ENCODE results near the gene ASIC3.

Gene ASIC3

DNA sequence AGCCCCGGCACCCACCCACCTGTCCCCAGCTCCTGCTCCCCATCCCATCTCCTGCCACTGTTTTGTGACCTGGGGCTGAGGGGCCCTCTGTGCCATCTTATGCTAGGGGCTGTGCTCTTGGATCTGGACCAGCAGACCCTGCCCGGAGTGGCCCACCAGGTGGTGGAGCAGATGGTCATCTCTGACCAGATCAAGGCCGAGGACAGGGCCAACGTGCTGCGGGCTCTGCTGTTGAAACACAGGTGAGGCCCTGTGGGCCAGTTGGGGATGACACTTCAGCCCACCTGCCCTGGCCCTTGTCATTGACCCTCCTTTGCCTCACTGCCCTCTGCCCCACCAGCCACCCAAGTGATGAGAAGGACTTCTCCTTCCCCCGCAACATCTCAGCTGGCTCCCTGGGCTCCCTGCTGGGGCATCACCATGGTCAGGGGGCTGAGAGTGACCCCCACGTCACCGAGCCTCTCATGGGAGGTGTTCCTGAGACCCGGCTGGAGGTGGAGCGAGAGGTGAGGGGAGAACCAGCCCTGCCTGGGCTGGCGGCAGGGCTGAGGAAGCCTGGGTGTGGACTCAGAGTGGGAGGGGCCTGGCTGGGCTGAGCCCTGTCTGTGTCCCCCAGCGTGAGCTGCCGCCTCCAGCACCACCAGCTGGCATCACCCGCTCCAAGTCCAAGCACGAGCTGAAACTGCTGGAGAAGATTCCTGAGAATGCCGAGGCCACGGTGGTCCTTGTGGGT lies 21.7 kb downstream of the ASIC3 start:
- DNase-seq, result no peak

DNA sequence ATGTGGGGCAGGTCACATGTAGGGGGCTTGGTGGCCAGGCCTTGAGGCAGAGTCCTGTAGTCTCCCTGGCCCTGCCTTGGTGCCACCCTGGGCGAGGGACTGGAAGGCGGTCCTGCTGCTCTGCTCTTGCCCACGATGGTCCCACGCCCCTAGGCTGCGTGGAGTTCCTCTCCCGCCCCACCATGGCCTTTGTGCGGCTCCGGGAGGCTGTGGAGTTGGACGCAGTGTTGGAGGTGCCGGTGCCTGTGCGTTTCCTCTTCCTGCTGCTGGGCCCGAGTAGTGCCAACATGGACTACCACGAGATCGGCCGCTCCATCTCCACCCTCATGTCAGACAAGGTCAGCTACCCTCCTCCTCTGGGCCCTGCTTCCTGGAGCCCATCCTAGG lies 22.2 kb downstream of the ASIC3 start:
- no peak for DNase-seq

DNA sequence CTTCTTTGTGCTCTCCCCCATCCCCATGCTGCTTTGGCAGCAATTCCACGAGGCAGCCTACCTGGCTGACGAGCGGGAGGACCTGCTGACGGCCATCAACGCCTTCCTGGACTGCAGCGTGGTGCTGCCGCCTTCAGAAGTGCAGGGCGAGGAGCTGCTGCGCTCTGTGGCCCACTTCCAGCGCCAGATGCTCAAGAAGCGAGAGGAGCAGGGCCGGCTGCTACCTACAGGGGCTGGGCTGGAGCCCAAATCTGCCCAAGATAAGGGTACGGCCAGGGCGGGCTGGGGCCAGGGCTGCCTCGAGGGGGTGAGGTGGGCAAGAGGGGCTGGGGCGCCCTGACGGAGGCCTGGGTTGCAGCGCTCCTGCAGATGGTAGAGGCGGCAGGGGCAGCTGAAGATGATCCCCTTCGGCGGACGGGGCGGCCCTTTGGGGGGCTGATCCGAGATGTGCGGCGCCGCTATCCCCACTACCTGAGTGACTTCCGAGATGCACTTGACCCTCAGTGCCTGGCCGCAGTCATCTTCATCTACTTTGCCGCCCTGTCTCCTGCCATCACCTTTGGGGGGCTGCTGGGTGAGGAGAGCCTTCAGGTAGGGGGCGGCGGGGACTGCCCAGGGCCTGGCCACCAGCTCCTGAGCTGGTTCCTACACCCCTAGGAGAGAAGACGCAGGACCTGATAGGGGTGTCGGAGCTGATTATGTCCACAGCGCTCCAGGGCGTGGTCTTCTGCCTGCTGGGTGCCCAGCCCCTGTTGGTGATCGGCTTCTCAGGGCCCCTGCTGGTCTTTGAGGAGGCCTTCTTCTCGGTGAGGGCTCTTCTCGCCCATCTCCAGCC lies 22.9 kb downstream of the ASIC3 start:
- DNase-seq, result no peak

DNA sequence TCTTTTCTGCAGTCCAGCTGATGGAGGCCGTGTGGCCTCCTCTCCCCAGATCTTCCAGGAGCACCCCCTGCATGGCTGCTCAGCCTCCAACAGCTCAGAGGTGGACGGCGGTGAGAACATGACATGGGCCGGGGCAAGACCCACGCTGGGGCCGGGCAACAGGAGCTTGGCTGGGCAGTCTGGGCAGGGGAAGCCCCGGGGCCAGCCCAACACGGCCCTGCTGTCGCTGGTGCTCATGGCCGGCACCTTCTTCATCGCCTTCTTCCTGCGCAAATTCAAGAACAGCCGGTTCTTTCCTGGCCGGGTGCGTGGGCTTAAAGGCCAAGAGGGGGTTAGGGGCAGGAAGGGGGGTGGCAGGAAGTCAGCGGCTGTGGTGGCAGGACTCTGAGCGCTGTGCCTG lies 25.7 kb downstream of the ASIC3 start:
- no peak for DNase-seq

DNA sequence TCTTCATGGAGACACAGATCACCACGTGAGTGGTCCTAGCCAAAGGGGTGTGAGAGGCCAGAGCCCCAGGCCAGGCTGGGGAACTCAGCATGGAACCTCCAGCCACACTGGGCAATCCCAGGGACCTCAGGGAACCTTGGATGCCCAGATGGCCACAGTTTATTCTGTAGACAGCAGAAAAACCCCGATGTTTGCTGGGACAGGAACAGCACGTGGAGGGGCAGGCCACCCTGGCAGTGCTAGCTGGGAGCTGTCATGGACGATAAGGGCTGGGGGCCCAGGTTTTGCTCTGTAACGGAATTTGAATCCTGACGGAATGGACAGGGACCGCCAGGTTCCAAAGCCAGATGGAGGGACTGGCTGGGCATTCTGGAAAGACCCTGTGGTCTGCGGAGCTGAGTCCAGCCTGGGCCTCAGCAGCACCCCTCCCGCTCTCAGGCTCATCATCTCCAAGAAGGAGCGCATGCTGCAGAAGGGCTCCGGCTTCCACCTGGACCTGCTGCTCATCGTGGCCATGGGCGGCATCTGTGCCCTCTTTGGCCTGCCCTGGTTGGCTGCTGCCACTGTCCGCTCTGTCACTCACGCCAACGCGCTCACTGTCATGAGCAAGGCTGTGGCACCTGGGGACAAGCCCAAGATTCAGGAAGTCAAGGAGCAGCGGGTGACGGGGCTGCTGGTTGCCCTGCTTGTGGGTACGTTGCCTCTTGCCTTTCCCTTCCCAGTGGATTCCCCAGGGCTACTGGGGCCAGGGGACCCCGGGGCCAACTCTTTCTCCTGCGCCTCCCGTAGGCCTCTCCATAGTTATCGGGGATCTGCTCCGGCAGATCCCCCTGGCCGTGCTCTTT lies 26.7 kb downstream of the ASIC3 start:
- no peak for DNase-seq

DNA sequence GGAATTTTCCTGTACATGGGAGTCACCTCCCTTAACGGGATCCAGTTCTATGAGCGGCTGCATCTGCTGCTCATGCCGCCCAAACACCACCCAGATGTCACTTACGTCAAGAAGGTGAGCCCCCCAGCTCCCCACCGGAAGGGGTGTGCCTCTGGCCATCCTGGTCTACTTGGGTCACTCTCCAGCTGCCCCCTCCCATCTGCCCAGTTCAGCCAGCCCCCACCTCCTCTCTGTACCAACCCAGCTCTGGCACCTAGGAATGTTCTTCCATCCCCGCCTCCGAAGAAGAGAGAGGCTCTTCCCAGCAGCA lies 27.3 kb downstream of the ASIC3 start:
- no peak for DNase-seq

DNA sequence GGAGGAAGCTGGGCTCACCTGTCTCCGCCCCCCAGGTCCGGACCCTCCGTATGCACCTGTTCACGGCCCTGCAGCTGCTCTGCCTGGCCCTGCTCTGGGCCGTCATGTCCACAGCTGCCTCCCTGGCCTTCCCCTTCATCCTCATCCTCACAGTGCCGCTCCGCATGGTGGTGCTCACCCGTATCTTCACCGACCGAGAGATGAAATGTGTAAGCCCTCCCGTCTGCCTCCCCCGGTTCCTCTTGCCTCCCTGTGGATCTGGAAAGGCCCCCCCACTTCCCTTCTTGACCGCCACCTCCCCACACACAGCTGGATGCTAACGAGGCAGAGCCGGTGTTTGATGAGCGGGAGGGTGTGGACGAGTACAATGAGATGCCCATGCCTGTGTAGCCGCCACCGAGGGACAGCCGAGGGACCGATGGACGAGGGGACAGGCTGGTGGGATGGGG lies 27.7 kb downstream of the ASIC3 start:
- DNase-seq, result no peak

DNA sequence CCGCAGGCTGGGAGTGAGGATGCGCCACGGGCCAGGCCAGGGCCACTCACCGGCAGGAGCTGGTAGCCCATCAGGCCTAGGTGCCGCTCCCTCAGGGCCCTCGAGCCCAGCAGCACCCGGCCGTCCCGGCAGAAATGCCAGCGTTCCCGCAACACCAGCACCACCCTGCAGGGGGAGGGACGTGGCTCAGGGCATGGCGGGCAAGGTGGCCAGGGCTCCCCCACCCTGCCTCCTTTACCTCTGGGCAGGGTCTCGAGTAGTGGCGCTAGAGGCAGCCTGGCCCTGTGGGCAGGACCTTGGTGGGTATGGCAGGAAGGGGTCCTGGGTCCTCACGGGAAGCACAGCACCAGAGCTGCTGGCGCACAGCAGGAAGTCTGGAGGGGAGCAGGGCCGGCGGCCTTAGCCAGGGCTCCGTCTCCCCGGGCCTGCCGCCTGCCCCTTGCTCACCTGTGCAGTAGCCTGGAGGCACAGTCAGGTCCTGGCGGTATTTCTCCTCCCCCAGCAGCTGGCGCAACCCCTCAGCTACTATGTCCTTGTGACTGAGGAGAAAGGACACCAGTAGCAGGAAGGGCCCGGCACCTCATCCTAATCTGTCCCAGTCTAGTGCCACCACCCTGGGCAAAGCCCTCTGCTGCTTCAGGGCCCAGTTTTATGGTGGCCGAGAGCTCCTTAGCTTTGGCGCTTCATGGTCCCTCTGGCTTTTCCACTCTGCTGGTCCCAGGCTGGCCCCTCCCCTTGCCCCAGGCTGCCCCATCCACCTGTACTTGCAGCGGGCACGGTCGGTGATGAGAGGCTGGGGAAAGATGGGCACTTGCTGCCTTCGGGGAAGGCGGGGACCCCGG lies 28.8 kb downstream of the ASIC3 start:
- DNase-seq, result no peak

DNA sequence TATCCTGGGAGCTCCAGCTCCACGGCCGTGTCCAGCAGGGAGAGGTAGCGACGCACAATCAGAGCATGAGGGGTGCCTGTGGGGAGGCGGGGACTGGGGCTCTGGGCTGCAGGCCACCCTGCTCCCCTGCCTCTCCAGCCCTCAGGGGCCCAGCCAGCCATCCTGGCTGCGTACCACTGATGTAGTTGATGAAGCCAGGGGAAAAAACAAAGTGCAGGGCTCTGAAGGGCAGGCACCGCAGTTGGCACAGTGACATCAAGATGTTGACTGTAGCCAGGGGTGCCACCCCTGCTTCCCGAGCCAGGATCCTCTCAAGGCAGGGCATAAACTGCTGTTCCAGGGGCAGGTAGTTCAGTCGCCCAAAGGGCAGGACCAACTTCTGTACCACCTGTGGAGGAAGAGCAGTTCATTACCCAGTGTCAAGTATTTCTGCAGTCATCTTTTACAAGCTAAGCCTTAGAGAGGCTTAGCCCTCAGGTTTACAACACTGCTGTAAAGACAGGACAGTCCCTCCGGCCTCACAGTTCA lies 29.4 kb downstream of the ASIC3 start:
- DNase-seq, result no peak

DNA sequence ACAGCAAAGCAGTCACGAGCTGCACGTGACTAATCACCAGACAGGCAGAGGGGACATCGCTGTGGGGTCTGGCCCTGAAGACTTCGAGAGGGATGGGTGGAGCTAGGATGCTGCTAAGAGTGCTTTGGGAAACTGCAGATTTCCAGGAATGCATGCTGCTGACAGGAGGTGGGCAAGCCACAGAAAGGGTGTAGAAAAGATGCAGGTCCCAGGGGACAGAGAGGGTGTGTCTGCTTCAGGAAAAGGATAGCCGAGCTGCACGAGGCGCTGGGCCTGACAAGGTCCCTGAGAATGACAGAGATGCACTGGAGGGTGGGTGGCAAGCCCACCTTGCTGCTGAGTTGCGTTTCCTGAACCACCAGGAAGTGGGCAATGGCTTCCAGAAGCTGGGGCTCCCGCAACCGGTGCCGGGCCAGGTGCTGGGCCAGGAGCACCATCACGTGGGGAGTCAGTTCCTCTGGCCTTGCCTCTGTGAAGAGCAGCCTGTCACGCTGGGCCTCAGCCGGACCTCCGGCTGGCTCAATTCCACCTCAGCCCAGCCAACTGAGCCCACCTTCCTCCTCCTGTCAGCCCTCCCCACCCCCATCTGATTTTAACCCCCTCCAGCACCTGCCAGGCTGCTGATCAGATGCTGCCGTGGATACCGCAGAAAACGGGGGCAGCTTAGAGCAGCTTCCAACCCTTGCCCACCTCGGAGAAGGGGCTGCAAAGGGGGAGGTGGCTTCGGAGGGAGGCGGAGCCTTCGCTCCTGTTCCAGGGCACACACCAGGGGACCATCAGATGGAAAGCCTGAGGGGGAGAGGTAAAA lies 30.1 kb downstream of the ASIC3 start:
- DNase-seq, result no peak

DNA sequence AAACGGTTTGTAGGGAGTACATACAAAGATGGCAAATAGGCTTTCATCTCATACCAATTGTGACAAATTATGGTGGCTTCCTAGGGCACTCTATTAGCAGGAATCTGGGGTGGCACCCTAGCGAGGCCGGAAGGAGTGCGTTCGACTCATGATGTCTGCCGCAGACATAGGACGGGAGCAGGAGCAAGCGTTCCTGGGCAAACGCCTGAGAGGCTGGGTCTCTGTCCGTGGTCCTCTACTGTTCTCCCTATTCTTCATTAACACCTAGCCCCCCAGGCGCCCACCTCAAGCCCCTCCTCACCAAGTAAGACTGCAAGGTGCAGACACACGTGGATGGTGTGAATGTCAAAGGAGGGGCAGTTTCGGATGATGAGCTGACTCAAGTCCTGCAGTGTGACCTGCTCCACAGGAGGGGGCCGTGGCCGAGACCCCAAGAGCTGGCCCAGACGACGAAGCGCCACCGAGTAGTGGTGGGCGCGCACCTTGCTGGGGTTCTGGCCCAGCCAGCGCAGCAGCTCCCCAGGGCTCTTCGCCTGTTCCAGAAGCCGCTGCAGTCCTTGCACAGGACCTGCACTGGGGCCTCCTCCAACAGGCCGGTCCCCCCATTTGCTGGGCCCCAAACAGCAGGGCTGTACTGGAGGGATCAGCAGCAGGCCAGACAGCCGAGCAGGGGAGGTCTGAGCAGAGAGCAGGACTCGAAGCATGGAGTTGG lies 31.0 kb downstream of the ASIC3 start:
- no peak for DNase-seq

DNA sequence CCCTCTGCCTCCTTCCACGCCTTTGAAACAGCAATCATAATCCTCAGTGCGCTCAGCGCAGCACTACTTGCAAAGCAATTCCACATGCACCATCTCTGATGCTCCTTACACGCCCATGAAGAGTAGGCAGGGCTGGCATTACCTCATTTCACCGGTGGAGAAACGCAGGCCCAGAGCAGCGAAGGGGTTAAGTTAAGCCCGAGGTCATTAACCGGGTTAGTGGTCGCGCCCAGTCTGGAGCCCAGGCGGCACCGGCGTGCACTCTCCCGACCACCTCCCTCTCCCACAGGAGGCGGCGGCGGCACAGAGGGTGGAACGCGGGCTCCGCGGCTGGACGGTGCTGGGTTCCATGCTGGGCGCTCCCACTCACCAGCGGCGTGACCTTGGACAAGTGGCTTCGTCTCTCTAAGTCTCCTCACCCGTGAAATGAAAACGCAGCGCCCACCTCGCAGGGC lies 31.8 kb downstream of the ASIC3 start:
- DNase-seq, result peak in 6 of 51 donors; percentile 23 to 64 (median 49)

DNA sequence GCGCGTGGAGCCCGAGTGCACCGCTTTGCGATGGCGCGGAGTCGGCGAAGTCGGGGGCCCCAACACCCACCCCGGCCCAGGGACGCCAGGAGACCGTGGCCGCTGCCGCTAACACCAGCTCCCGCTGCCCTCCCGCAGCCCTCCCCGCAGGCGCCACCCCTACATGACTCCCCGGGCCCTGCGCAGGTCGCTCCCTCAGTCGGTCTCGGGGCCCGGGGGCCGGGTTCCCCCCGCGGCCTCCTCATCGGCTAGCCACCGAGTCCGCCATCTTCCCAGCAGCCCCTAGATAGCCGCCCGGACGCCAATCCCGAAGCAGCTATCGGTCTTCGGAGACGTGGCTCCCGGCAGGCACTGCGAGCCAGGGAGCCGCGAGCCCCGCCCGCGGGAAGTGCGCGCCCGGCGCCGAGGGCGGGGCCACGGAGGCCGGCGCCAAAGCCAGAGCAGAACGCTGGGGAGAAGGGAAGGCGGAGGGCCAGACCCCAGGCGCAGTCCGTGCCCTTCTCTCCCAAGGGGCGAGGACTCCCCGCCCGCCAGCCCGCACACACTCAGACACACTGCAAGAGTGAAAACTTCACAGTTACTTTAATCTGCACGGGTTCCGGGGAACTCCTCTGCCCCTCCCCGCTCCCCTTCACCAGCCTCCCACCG lies 32.3 kb downstream of the ASIC3 start, which contains the start of gene FASTK:
FASTK (minus strand) TSS at position 288 of the 648 bp plus-strand sequence; CDS start at position 245, 43 bp downstream.
- DNase-seq, result peak; percentile 35 to 94 (median 86)

DNA sequence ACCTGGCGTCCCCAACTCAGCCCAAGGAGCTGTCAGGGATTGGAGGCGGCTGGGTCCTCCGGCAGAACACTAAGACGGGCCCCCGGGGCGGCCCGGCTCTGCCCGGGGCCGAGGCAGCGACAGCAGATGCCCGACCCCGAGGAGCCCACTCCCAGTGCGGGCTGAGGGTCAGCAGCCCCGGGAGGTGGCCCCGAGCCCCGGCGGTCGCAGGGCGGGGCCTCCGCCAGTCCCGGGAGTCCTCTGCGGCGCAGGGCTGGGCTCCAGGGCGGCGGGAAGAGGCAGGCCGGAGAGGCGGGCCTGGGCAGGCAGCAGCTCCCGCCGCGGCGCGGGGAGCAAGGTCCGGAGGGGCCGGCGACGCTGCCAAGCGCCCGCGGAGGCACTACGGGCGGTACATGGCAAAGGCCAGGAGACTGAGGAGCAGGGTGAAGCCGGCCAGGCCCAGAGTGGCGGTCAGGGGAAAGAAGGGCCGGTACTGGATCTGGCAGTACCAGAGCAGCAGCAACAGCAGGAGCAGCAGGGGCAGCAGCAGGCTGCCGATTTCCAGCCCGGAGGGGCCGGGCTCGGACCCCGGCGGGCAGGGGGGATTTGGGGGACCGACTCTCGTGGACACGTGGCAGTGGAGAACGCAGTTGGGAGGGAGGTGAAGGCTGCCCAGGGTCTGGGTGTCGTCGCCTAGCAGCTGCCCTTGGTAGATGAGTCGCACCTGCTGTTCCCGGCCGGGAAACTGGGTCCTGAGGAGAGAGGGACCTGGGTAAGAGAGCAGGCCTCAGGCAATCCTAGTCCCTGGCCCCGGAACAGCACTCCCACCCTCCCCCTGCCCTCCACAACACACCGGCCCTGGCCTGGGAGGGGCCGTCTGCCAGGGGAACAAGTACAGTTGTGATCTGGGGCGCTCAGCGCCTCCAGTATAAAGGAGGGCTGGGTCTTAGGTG lies 33.1 kb downstream of the ASIC3 start:
- DNase-seq, result peak in 1 of 51 donors; percentile 37

DNA sequence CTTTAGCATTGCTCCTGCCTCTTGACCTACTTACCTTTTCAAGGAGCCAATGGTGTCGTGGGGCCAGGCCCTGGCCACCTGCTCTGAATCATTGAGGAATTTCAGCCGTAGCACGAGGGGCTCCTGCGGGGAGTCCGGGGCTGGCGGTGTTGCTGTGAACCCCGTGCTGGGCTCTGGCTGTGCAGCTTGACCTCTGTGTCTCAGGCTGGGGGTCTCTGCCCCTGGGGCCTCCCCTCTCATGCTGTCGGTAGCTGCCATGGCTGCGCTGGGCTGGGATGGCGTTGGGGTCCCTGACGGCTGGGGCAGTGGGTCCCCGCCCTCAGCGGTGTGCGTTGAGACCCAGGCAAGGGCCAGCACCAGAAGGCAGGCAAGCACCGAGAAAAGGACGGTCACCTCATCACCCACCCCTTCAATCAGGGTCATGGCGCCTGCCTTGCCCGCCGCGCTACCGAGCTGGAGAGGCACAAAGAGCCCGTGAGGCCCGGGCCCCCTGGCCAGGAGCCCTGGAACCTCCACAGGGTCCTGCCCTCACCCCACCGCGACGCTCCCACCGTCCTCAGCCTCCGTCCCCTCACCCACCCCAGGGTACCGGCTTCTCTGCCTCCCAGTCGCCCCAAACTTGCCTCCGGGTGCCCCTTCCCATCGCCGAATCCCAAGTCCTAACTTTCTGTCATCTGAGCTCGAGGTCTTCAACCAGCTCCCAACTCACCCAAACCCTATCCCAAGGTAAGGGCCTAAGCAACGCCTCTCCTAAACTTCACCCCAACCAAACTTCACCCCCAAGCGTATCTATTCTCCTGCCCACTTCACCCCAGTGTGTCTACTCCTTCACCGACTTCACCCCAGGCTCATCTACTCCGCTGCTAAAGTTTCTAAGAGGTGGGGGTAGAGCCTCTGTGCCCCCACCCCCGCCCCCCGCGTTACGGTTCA lies 34.1 kb downstream of the ASIC3 start:
- no peak for DNase-seq

Data from hypothalamus (tissue), 51 donors.